HCT116 (cell line): ENCODE measurements around the gene OTUD5. TPM values are rescaled to one million over a fixed set of nuclear protein-coding genes. Genes with fewer than 3 reads are reported as not detected.

Experiments
- ATAC-seq: fragments of 200-7000 bp; cut with Tn5 transposase; 2 replicates; pipeline ENCODE4 v1.9.1; 2020; ENCODE audit warnings: mild to moderate bottlenecking, moderate library complexity
- BruUV-seq: library from RNA; stranded (reverse); fragments of 400-500 nt; replicated peaks from 2 replicates; lab custom pipeline; 2021; lab: Mats Ljungman, UMichigan
- CTCF ChIA-PET: fragments of 300-600 bp; sonication (Branson Sonifier 250); formaldehyde crosslinking; loops from one replicate; lab custom pipeline; 2021; ENCODE audit warnings: antibody characterized with exemption; lab: Charles Lee
- POLR2A ChIA-PET: fragments of 300-600, 350-600 bp; sonication (Branson Sonifier 250); formaldehyde crosslinking; loops from one replicate; lab custom pipeline; 2021; ENCODE audit warnings: antibody characterized with exemption; lab: Charles Lee
- RAD21 ChIA-PET, 2 experiments: fragments of 300-600 bp; sonication (Branson Sonifier 250); formaldehyde crosslinking; loops; one replicate each; lab custom pipeline; 2023; ENCODE audit warnings: low total read pairs in 2 of 2; ENCODE audit not compliant: uncharacterized antibody in 2 of 2, unreplicated experiment in 2 of 2, low non-redundant PET in 1 of 2; lab: Charles Lee
- DNase-seq: peaks from one replicate; pipeline ENCODE4 v3.0.0-alpha.2; 2010; ENCODE audit warnings: low read depth, low spot score
- H2AFZ ChIP-seq: fragments of 200-600 bp; shearing (Covaris generic), sonication (generic); 2 replicates; pipeline ENCODE4 v1.6.1; 2017; ENCODE audit warnings: low read depth, mixed run types, mixed read lengths, antibody characterized with exemption, low read length; ENCODE audit not compliant: poor library complexity, severe bottlenecking
- H3K27ac ChIP-seq: 2 replicates; pipeline ENCODE4 v1.5.1; 2012; ENCODE audit warnings: low read depth, low read length
- H3K27me3 ChIP-seq: fragments of 200-600 bp; sonication (generic); 2 replicates; pipeline ENCODE4 v1.6.1; 2016; ENCODE audit warnings: mixed run types, low read length, mixed read lengths; ENCODE audit not compliant: insufficient read depth
- H3K36me3 ChIP-seq, 2 experiments: fragments of 200-500 bp in 1 of 2; fragments of 200-600 bp in 1 of 2; sonication (Bioruptor generic) in 1 of 2; sonication (generic) in 1 of 2; 2 replicates each; pipeline versions ENCODE4 v1.5.1 to v1.6.1; 2014 to 2016; ENCODE audit warnings: low read length in 2 of 2, inconsistent platforms in 1 of 2, mixed read lengths in 1 of 2, mixed run types in 1 of 2; ENCODE audit not compliant: insufficient read depth in 2 of 2, control insufficient read depth in 1 of 2
- H3K4me1 ChIP-seq, 2 experiments: fragments of 200-600 bp in 1 of 2; sonication (generic) in 1 of 2; 2 replicates each; pipeline versions ENCODE4 v1.5.1 to v1.6.1; 2012 to 2017; ENCODE audit warnings: low read length in 2 of 2, inconsistent platforms in 1 of 2, mild to moderate bottlenecking in 1 of 2, mixed read lengths in 1 of 2, mixed run types in 1 of 2, moderate library complexity in 1 of 2; ENCODE audit not compliant: insufficient read depth in 2 of 2, control insufficient read depth in 1 of 2
- H3K4me2 ChIP-seq: fragments of 200-600 bp; sonication (generic); 2 replicates; pipeline ENCODE4 v1.6.1; 2017; ENCODE audit warnings: mixed run types, low read length, mixed read lengths
- H3K4me3 ChIP-seq, 2 experiments: fragments of 200-600 bp in 1 of 2; sonication (generic) in 1 of 2; replicated peaks in 1 of 2; 2 replicates each; pipeline ENCODE4 v1.5.1; 2011 to 2016; ENCODE audit warnings: low read length in 2 of 2, control low read depth in 1 of 2, low read depth in 1 of 2, mild to moderate bottlenecking in 1 of 2, mixed read lengths in 1 of 2, mixed run types in 1 of 2
- H3K79me2 ChIP-seq: fragments of 200-600 bp; sonication (generic); 2 replicates; pipeline ENCODE4 v1.6.1; 2017; ENCODE audit warnings: mild to moderate bottlenecking, mixed run types, low read length, moderate library complexity, mixed read lengths; ENCODE audit not compliant: insufficient read depth
- H3K9ac ChIP-seq: fragments of 200-600 bp; sonication (generic); 2 replicates; pipeline ENCODE4 v1.6.1; 2016; ENCODE audit warnings: low read length, mixed read lengths
- H3K9me2 ChIP-seq: fragments of 200-600 bp; sonication (generic), shearing (Covaris generic); 2 replicates; pipeline ENCODE4 v1.6.1; 2017; ENCODE audit warnings: mixed run types, mild to moderate bottlenecking, moderate library complexity; ENCODE audit not compliant: insufficient read depth
- H3K9me3 ChIP-seq, 2 experiments: fragments of 200-500 bp in 1 of 2; fragments of 200-600 bp in 1 of 2; sonication (Bioruptor generic) in 1 of 2; sonication (generic) in 1 of 2; 2 replicates each; pipeline ENCODE4 v1.6.1; 2014 to 2017; ENCODE audit warnings: low read length in 2 of 2, mixed read lengths in 2 of 2, inconsistent platforms in 1 of 2, low read depth in 1 of 2, mild to moderate bottlenecking in 1 of 2, mixed run types in 1 of 2, moderate library complexity in 1 of 2; ENCODE audit not compliant: control insufficient read depth in 1 of 2, insufficient read depth in 1 of 2
- H4K20me1 ChIP-seq: fragments of 200-600 bp; sonication (generic), shearing (Covaris generic); 2 replicates; pipeline ENCODE4 v1.6.1; 2017; ENCODE audit warnings: mixed run types, mild to moderate bottlenecking, moderate library complexity; ENCODE audit not compliant: insufficient read depth
- EZH2 ChIP-seq: fragments of 200-600 bp; sonication (generic); IDR thresholded peaks from 2 replicates; pipeline ENCODE4 v1.6.1; 2017; ENCODE audit warnings: antibody characterized with exemption, mixed run types
- REST ChIP-seq: IDR thresholded peaks from 2 replicates; pipeline ENCODE4 v1.6.1; 2012; ENCODE audit warnings: low read depth
- SP1 ChIP-seq: IDR thresholded peaks from 2 replicates; pipeline ENCODE4 v1.6.1; 2012; ENCODE audit warnings: low read depth
- ZFX ChIP-seq: fragments of 450-650 bp; IDR thresholded peaks from 2 replicates; pipeline ENCODE4 v1.6.1; 2017
- intact Hi-C: fragments of 100-400 bp; cut with micrococcal nuclease; formaldehyde crosslinking; loops from 2 replicates; pipeline ENCODE4 v1.10.0; 2022
- total RNA-seq: library from RNA; stranded (reverse); gene quantifications from one replicate; pipeline ENCODE4 v1.2.1, GENCODE V29; 2021; ENCODE audit not compliant: unreplicated experiment

The OTUD5 gene
- total RNA-seq, 1 experiment from 2014 or later, result 42.6 TPM

GRCh38 chrX:48908600-48908999 is 48.8 kb downstream of the OTUD5 start (continued):
- no peak for TF ChIP-seq REST
- TF ChIP-seq EZH2, result no peak

GRCh38 chrX:48905090-48905790 is 52.2 kb downstream of the OTUD5 start:
- ATAC-seq (no peak), DNase-seq (no peak)
- Histone ChIP-seq H3K79me2 (peaks cover 22% of the 10 kb centered on the region), H3K4me1 (peaks cover 0 to 1% of the 10 kb centered on the region in 2 experiments; a peak in 1 of 4 replicates), H4K20me1 (no peaks in the 10 kb centered on the region), H3K9me2 (no peaks in the 10 kb centered on the region), H3K4me2 (no peak overlapping the region), H3K27ac (no peak overlapping the region), H3K27me3 (no peaks in the 10 kb centered on the region), H2AFZ (no peak overlapping the region), H3K36me3 (no peaks in the 10 kb centered on the region; a peak in 2 of 4 replicates), H3K9ac (no peak overlapping the region), H3K4me3 (no peak overlapping the region), H3K9me3 (no peaks in the 10 kb centered on the region)
- BruUV-seq, result no TSS peak
- intact Hi-C loops, result no loop called here
- ChIA-PET POLR2A (no interaction called here), CTCF (no interaction called here), RAD21 (no interaction called here)
- TF ChIP-seq SP1, result no peak
- no peak for TF ChIP-seq ZFX
